K562 (cell line): Measurements from ENCODE around the gene PDZD2. TPM values are rescaled to one million over a fixed set of nuclear protein-coding genes. Genes with fewer than 3 reads are reported as not detected.

Source experiments
- ATAC-seq: fragments of 200-7000 bp; cut with Tn5 transposase; 3 replicates; pipeline ENCODE4 v1.9.1; 2020; ENCODE audit warnings: moderate library complexity
- BruUV-seq: library from RNA; stranded (reverse); fragments of 400-500 nt; replicated peaks from 2 replicates; lab custom pipeline; 2021; lab: Mats Ljungman, UMichigan
- CTCF ChIA-PET: fragments of 300-600 bp; formaldehyde crosslinking; extraction: SDS; loops from one replicate; lab custom pipeline; 2021; ENCODE audit warnings: low intra/inter-chr PET ratio; lab: Yijun Ruan, JAX
- POLR2A ChIA-PET: fragments of 300-600, 350-650 bp; sonication (Branson Sonifier 250); formaldehyde crosslinking; extraction: SDS; loops from one replicate; lab custom pipeline; 2021; ENCODE audit warnings: antibody characterized with exemption, inconsistent platforms; lab: Yijun Ruan, JAX
- DNase-seq, 4 experiments: peaks; one replicate each; pipeline versions ENCODE4 v3.0.0 to v3.0.0-alpha.2; 2011 to 2018; ENCODE audit warnings: low spot score in 3 of 4, mixed read lengths in 3 of 4; ENCODE audit errors: extremely low read depth in 1 of 4
- FAIRE-seq: peaks from 2 replicates; lab custom pipeline; 2011; peaks lifted over from hg19 to GRCh38; lab: Jason Lieb, UNC
- H2AFZ ChIP-seq: 2 replicates; pipeline ENCODE4 v1.6.0; 2011; ENCODE audit warnings: low read depth, low read length, control low read depth, inconsistent platforms
- H3K27ac ChIP-seq: fragments of 200-600 bp; 3 replicates; pipeline ENCODE4 v1.8.0; 2011; ENCODE audit warnings: low read depth, mild to moderate bottlenecking, control low read depth, inconsistent platforms, low read length, moderate library complexity, mixed read lengths; ENCODE audit errors: extremely low read depth
- H3K27me3 ChIP-seq, 2 experiments: fragments of 300-600 bp in 1 of 2; 2 replicates in 1 of 2; 3 replicates in 1 of 2; pipeline versions ENCODE4 v1.6.0 to v1.8.0; 2011; ENCODE audit warnings: inconsistent platforms in 2 of 2, low read length in 2 of 2, mild to moderate bottlenecking in 1 of 2, mixed read lengths in 1 of 2, moderate library complexity in 1 of 2; ENCODE audit not compliant: control insufficient read depth in 2 of 2, insufficient read depth in 2 of 2
- H3K36me3 ChIP-seq: fragments of 300-600 bp; 3 replicates; pipeline ENCODE4 v1.8.0; 2011; ENCODE audit warnings: mild to moderate bottlenecking, low read length, inconsistent platforms; ENCODE audit not compliant: control insufficient read depth, insufficient read depth
- H3K4me1 ChIP-seq, 2 experiments: fragments of 200-600 bp in 1 of 2; replicated peaks in 1 of 2; 2 replicates in 1 of 2; 3 replicates in 1 of 2; pipeline versions ENCODE4 v1.5.1 to v1.8.0; 2011; ENCODE audit warnings: inconsistent platforms in 2 of 2, low read length in 2 of 2, mild to moderate bottlenecking in 1 of 2, mixed read lengths in 1 of 2, moderate library complexity in 1 of 2; ENCODE audit not compliant: control insufficient read depth in 2 of 2, insufficient read depth in 2 of 2
- H3K4me2 ChIP-seq: 2 replicates; pipeline ENCODE4 v1.6.1; 2011; ENCODE audit warnings: low read length, control low read depth, inconsistent platforms, mixed read lengths; ENCODE audit not compliant: insufficient read depth
- H3K4me3 ChIP-seq: fragments of 200-600 bp; sonication (generic), shearing (Covaris generic); 2 replicates; pipeline ENCODE4 v1.5.1; 2016; ENCODE audit warnings: control low read depth, inconsistent platforms
- H3K79me2 ChIP-seq: fragments of 200-600 bp; 3 replicates; pipeline ENCODE4 v1.8.0; 2011; ENCODE audit warnings: low read length, inconsistent platforms; ENCODE audit not compliant: control insufficient read depth, insufficient read depth
- H3K9ac ChIP-seq, 2 experiments: 2 replicates each; pipeline versions ENCODE4 v1.6.0 to v1.6.1; 2011; ENCODE audit warnings: low read depth in 2 of 2, low read length in 2 of 2, control low read depth in 1 of 2, inconsistent platforms in 1 of 2, mild to moderate bottlenecking in 1 of 2, mixed read lengths in 1 of 2; ENCODE audit not compliant: insufficient read depth in 1 of 2
- H3K9me1 ChIP-seq: one replicate; pipeline ENCODE4 v1.6.0; 2011; ENCODE audit warnings: inconsistent platforms, mild to moderate bottlenecking, low read length, moderate library complexity; ENCODE audit not compliant: control insufficient read depth, insufficient read depth
- H3K9me3 ChIP-seq: replicated peaks from 2 replicates; pipeline ENCODE4 v1.5.1; 2011; ENCODE audit warnings: low read depth, low read length, inconsistent platforms; ENCODE audit not compliant: control insufficient read depth, insufficient read depth
- H4K20me1 ChIP-seq: replicated peaks from 2 replicates; pipeline ENCODE4 v1.6.1; 2011; ENCODE audit warnings: low read length, inconsistent platforms, mixed read lengths; ENCODE audit not compliant: control insufficient read depth, insufficient read depth
- CC2D1A ChIP-seq: fragments of 450-650 bp; IDR thresholded peaks from 2 replicates; pipeline ENCODE4 v1.6.1; 2017; ENCODE audit warnings: mild to moderate bottlenecking
- FOXJ2 ChIP-seq: fragments of 200-800 bp; sonication (Bioruptor generic); IDR thresholded peaks from 2 replicates; pipeline ENCODE4 v1.6.1; 2016; ENCODE audit warnings: missing genetic modification characterization, missing compliant biosample characterization
- KLF1 ChIP-seq: fragments of 450-650 bp; IDR thresholded peaks from 2 replicates; pipeline ENCODE4 v1.6.1; 2016; ENCODE audit warnings: missing genetic modification characterization, missing compliant biosample characterization
- SIN3A ChIP-seq, 2 experiments: fragments of 150-350 bp in 1 of 2; IDR thresholded peaks; 2 replicates each; pipeline ENCODE4 v1.6.1; 2011 to 2016; ENCODE audit warnings: borderline replicate concordance in 2 of 2, low read depth in 2 of 2, low read length in 2 of 2, mild to moderate bottlenecking in 2 of 2, moderate library complexity in 2 of 2; ENCODE audit not compliant: control insufficient read depth in 1 of 2
- SIRT6 ChIP-seq: IDR thresholded peaks from one replicate; pipeline ENCODE4 v1.6.1; 2012; ENCODE audit warnings: low read depth, mild to moderate bottlenecking, control low read depth, inconsistent platforms, low read length, moderate library complexity
- SRSF1 ChIP-seq: fragments of 200-400 bp; formaldehyde crosslinking; IDR thresholded peaks from 2 replicates; pipeline ENCODE4 v1.6.1; 2017; ENCODE audit warnings: mild to moderate bottlenecking, low read depth, low read length, moderate library complexity
- STAG1 ChIP-seq: sonication (generic); formaldehyde crosslinking; IDR thresholded peaks from 2 replicates; pipeline ENCODE4 v1.5.0; 2020; ENCODE audit warnings: missing genetic modification reagents, borderline replicate concordance
- TGIF2 ChIP-seq: sonication (generic); formaldehyde crosslinking; IDR thresholded peaks from 2 replicates; pipeline ENCODE4 v1.8.1; 2022; ENCODE audit warnings: mild to moderate bottlenecking, missing genetic modification reagents, moderate library complexity
- ZNF436 ChIP-seq: fragments of 250-450, 450-650 bp; sonication (Bioruptor Pico); formaldehyde crosslinking; IDR thresholded peaks from 2 replicates; pipeline ENCODE4 v1.7.0; 2020; ENCODE audit warnings: mild to moderate bottlenecking
- ZNF699 ChIP-seq: fragments of 250-450 bp; sonication (Bioruptor Pico); IDR thresholded peaks from 2 replicates; pipeline ENCODE4 v1.8.0; 2021; ENCODE audit warnings: mild to moderate bottlenecking, moderate library complexity; ENCODE audit not compliant: insufficient replicate concordance
- ZNF766 ChIP-seq: fragments of 200-800 bp; sonication (Bioruptor generic); conservative IDR thresholded peaks from 2 replicates; pipeline ENCODE4 v1.6.1; 2016; ENCODE audit warnings: missing genetic modification characterization, missing compliant biosample characterization
- ZSCAN29 ChIP-seq: fragments of 450-650 bp; IDR thresholded peaks from 2 replicates; pipeline ENCODE4 v1.6.1; 2017
- WGBS: fragments of 100-300 bp; shearing (Covaris generic); methylation state at CpG from one replicate; pipeline ENCODE4 v1.1.6; 2016; ENCODE audit warnings: low coverage, mixed read lengths; ENCODE audit not compliant: insufficient coverage; ENCODE audit errors: missing lambda C conversion rate; 5-methylcytosine and 5-hydroxymethylcytosine counted together
- in situ Hi-C: fragments of 300-500 bp; cut with MboI; formaldehyde crosslinking; loops from 4 replicates; pipeline ENCODE4 v1.15.0; 2018; ENCODE audit warnings: inconsistent platforms, mixed read lengths
- intact Hi-C: fragments of 100-400 bp; cut with micrococcal nuclease; formaldehyde crosslinking; loops from 2 replicates; pipeline ENCODE4 v1.14.2; 2022
- polyA plus RNA-seq, 8 experiments: library from polyadenylated mRNA; depleted of rRNA in 4 of 8; stranded (reverse) in 5 of 8; unstranded in 3 of 8; fragments of >200 nt; fragmentation: Nextera tagmentation in 2 of 8; fragmentation: Illumina TruSeq in 1 of 8; extraction: Ambion mirVana in 2 of 8; extraction: Trizol in 1 of 8; gene quantifications; 2 replicates each; pipeline versions ENCODE4 v1.2.1 to v1.2.3, GENCODE V29; 2011 to 2014; ENCODE audit warnings: inconsistent platforms in 1 of 8, missing spikeins in 1 of 8
- total RNA-seq, 7 experiments: library from RNA; depleted of rRNA in 6 of 7; stranded (reverse); fragments of >200 nt in 6 of 7; fragmentation: Illumina TruSeq in 2 of 7; extraction: Trizol in 2 of 7; gene quantifications; 2 replicates each; pipeline versions ENCODE4 v1.2.1 to v1.2.3, GENCODE V29; 2011 to 2021; ENCODE audit warnings: low replicate concordance in 1 of 7
- TF ChIP-seq, protein P1 (sequence below): fragments of 450-650 bp; IDR thresholded peaks from 2 replicates; pipeline ENCODE4 v1.6.1; 2017; ENCODE audit warnings: mild to moderate bottlenecking, moderate library complexity
- TF ChIP-seq, protein P2 (sequence below): sonication (generic); formaldehyde crosslinking; IDR thresholded peaks from 2 replicates; pipeline ENCODE4 v1.8.0; 2022; ENCODE audit warnings: missing genetic modification reagents, mild to moderate bottlenecking, moderate library complexity, borderline replicate concordance
- TF ChIP-seq, protein P3 (sequence below): fragments of 450-650 bp; IDR thresholded peaks from 2 replicates; pipeline ENCODE4 v1.7.1; 2018; ENCODE audit warnings: mild to moderate bottlenecking, low read depth; ENCODE audit not compliant: partially characterized antibody

PDZD2 gene
- total and polyA plus RNA-seq, 9 of the 15 experiments (the other 6 are each of a cell fraction or from before 2014, with no cell fraction given): 0.02 to 0.08 (median 0.04) TPM; not detected in 6

DNA sequence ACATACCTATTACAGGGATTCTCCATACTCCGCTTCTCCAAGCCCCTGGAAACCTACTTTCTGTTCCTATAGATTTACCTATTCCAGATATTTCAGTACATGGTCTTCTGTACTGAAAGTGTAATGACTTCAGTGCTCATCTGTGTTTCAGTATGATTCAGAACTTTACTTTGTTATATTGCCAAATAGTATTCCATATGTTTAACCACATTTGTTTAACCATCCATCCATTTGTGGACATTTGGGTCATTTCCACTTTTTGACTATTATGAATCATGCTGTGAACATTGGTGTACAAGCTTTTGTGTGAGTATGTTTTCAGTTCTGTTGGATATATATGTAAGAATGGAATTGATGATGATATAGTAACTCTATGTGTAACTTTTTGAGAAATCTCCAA lies 188.9 kb downstream of the PDZD2 start:
- no peaks in the 10 kb centered on the region for H3K9me3 ChIP-seq
- no peaks in the 10 kb centered on the region for H3K4me1 ChIP-seq
- BruUV-seq: no TSS peak
- H3K27ac ChIP-seq: no peak overlapping the region
- no peak for FAIRE-seq
- no peaks in the 10 kb centered on the region for H4K20me1 ChIP-seq
- H3K36me3 ChIP-seq: no peaks in the 10 kb centered on the region
- ChIA-PET POLR2A (no interaction called here), CTCF (interaction anchor here (0.5 kb wide), 1 partner anchor 1170 kb away, joined by 3 read pairs; no protein-coding TSS in a partner anchor)
- H3K4me2 ChIP-seq: no peak overlapping the region
- in situ Hi-C loops: no loop called here
- no peak overlapping the region for H3K9ac ChIP-seq
- no peaks in the 10 kb centered on the region for H3K79me2 ChIP-seq
- H3K9me1 ChIP-seq: no peaks in the 10 kb centered on the region
- no peak overlapping the region for H3K4me3 ChIP-seq
- ATAC-seq: no peak
- no peak for TF ChIP-seq CC2D1A
- TF ChIP-seq ZNF436 (CRISPR knock-in tag): no peak
- TF ChIP-seq ZSCAN29: no peak
- TF ChIP-seq SIRT6: no peak
- no peak for TF ChIP-seq FOXJ2 (tag)
- TF ChIP-seq, protein P1, sequence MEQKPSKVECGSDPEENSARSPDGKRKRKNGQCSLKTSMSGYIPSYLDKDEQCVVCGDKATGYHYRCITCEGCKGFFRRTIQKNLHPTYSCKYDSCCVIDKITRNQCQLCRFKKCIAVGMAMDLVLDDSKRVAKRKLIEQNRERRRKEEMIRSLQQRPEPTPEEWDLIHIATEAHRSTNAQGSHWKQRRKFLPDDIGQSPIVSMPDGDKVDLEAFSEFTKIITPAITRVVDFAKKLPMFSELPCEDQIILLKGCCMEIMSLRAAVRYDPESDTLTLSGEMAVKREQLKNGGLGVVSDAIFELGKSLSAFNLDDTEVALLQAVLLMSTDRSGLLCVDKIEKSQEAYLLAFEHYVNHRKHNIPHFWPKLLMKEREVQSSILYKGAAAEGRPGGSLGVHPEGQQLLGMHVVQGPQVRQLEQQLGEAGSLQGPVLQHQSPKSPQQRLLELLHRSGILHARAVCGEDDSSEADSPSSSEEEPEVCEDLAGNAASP: no peak
- no peak for TF ChIP-seq TGIF2 (CRISPR knock-in tag)
- no peak for TF ChIP-seq ZNF699 (CRISPR knock-in tag)
- TF ChIP-seq, protein P2, sequence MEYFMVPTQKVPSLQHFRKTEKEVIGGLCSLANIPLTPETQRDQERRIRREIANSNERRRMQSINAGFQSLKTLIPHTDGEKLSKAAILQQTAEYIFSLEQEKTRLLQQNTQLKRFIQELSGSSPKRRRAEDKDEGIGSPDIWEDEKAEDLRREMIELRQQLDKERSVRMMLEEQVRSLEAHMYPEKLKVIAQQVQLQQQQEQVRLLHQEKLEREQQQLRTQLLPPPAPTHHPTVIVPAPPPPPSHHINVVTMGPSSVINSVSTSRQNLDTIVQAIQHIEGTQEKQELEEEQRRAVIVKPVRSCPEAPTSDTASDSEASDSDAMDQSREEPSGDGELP (CRISPR knock-in tag): no peak
- TF ChIP-seq STAG1 (CRISPR knock-in tag): no peak
- TF ChIP-seq SRSF1: no peak
- TF ChIP-seq, protein P3, sequence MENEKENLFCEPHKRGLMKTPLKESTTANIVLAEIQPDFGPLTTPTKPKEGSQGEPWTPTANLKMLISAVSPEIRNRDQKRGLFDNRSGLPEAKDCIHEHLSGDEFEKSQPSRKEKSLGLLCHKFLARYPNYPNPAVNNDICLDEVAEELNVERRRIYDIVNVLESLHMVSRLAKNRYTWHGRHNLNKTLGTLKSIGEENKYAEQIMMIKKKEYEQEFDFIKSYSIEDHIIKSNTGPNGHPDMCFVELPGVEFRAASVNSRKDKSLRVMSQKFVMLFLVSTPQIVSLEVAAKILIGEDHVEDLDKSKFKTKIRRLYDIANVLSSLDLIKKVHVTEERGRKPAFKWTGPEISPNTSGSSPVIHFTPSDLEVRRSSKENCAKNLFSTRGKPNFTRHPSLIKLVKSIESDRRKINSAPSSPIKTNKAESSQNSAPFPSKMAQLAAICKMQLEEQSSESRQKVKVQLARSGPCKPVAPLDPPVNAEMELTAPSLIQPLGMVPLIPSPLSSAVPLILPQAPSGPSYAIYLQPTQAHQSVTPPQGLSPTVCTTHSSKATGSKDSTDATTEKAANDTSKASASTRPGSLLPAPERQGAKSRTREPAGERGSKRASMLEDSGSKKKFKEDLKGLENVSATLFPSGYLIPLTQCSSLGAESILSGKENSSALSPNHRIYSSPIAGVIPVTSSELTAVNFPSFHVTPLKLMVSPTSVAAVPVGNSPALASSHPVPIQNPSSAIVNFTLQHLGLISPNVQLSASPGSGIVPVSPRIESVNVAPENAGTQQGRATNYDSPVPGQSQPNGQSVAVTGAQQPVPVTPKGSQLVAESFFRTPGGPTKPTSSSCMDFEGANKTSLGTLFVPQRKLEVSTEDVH: no peak
- TF ChIP-seq ZNF766 (CRISPR knock-in tag): no peak
- TF ChIP-seq KLF1 (tag): no peak
- TF ChIP-seq SIN3A (IDR thresholded peaks at IDR 0.05; ENCODE audit: borderline replicate concordance in 2 of 2, control insufficient read depth in 1 of 2, low read depth in 2 of 2, low read length in 2 of 2): no peak
- WGBS: 0% methylated on average over 1 of the region's 1 CpG
- H3K27me3 ChIP-seq: no peaks in the 10 kb centered on the region; a peak in 2 of 5 replicates
- no peak overlapping the region for H2AFZ ChIP-seq
- intact Hi-C loops: loop anchor here (10.0 kb wide), 1 partner anchor 787 kb away; no protein-coding TSS in a partner anchor
- DNase-seq: no peak
